ENCODE measurements around the gene PPP1R9A.
"Not testable (repeated sequence)": the region's sequence is repeated elsewhere in the genome, so short reads cannot be mapped to it uniquely, and the experiment has no call there.

PPP1R9A gene

DNA sequence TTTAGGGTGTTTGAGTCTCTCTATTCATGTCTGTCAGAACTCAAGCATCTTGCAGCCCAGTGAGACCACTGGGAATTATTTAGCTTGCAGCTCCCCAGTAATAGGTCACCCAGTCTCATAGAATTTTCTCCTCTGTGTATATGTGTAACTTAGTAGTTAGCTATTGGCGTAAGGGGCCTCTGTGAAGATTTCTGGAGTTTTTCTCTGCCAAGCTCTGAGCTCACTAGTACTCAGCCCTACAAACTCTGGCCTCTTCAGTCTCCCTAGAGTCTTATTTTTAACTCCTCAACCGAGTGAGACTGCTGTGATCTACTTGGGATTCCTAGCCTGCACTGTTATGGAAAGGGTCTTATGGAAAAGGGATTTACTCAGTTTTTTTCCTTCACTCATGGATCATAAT is 90.2 kb downstream of the PPP1R9A start:
- TF ChIP-seq, protein P1, sequence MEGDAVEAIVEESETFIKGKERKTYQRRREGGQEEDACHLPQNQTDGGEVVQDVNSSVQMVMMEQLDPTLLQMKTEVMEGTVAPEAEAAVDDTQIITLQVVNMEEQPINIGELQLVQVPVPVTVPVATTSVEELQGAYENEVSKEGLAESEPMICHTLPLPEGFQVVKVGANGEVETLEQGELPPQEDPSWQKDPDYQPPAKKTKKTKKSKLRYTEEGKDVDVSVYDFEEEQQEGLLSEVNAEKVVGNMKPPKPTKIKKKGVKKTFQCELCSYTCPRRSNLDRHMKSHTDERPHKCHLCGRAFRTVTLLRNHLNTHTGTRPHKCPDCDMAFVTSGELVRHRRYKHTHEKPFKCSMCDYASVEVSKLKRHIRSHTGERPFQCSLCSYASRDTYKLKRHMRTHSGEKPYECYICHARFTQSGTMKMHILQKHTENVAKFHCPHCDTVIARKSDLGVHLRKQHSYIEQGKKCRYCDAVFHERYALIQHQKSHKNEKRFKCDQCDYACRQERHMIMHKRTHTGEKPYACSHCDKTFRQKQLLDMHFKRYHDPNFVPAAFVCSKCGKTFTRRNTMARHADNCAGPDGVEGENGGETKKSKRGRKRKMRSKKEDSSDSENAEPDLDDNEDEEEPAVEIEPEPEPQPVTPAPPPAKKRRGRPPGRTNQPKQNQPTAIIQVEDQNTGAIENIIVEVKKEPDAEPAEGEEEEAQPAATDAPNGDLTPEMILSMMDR (IDR thresholded peaks at IDR 0.05; ENCODE audit: insufficient read depth, low read length, missing control alignments), result no peak
- POLR2A ChIA-PET, result no interaction called here
- CTCF ChIA-PET, result no interaction called here
- no peak overlapping the region for H3K4me3 ChIP-seq (ENCODE audit: low read depth, low read length)
- no peak for DNase-seq (ENCODE audit: low read depth, low spot score)

DNA sequence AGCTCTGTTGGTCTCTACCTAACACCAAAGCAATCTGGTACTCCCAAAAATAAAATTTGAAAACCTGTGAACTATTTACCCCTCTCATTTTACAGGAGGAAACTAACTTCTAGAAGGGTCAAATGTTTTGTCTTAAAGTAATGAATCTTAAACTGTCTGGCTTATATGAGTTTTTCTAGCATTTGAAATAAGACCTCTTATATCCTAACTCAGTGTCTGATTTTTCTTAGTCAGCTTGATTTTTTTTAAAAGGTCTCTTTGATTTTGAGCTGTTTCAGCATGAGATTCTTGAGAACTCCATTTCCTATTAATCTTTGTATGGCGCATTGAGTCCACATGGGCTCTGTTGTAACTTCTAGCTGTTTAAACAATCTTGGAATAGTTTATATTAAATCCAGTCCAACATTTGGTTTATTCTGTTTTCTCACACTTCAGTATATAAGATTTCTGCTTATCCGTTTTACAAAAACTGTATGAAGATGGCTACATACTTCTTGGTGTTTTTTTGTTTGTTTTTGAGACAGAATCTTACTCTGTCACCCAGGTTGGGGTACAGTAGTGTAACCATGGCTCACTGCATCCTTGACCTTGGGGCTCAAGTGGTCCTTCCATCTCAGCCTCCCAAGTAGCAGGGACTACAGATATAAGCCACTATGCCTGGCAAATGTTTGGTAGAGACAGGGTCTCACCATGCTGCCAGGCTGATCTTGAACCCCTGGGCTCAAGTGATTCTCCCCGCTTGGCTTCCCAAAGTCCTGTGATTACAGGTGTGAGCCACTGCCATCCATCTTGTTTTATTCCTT is 91.1 kb downstream of the PPP1R9A start:
- ChIA-PET CTCF (no interaction called here), POLR2A (no interaction called here)
- DNase-seq (ENCODE audit: low read depth, low spot score), result no peak
- H3K4me3 ChIP-seq (ENCODE audit: low read depth, low read length), result no peak overlapping the region
- TF ChIP-seq, protein P1 (IDR thresholded peaks at IDR 0.05; ENCODE audit: insufficient read depth, low read length, missing control alignments), result no peak

DNA sequence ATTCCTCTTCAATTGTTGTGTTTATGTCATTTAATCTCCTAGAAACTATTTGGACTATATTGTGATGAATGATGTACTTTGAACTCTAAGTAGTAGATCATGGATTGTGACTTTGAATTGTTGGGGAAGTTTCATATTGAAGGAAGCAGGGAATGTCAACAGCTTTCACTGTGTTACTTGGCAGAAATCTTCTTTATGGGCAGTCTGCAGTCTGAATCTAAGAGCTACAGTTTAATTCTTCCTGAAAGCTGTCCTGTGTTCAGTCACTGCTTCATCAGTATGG is 91.6 kb downstream of the PPP1R9A start:
- TF ChIP-seq, protein P1 (IDR thresholded peaks at IDR 0.05; ENCODE audit: insufficient read depth, low read length, missing control alignments), result no peak
- POLR2A ChIA-PET, result no interaction called here
- CTCF ChIA-PET, result no interaction called here
- H3K4me3 ChIP-seq (ENCODE audit: low read depth, low read length), result no peak overlapping the region
- DNase-seq (ENCODE audit: low read depth, low spot score), result no peak

DNA sequence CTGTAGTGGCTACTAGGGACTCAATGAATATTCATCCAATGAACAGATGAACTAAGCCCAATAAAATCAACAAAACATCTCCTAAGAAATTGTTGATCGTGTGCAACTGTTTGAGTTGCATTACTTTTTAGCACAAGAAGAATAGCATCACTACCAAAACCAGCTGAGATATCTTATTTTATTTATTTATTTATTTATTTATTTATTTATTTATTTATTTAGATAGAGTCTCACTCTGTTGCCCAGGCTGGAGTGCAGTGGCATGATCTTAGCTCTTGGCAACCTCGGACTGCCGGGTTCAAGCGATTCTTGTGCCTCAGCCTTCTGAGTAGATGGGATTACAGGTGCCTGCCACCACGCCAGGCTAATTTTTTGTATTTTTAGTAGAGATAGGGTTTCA is 92.2 kb downstream of the PPP1R9A start:
- POLR2A ChIA-PET; CTCF ChIA-PET; H3K4me3 ChIP-seq (ENCODE audit: low read depth, low read length); DNase-seq (ENCODE audit: low read depth, low spot score): not testable (repeated sequence)

DNA sequence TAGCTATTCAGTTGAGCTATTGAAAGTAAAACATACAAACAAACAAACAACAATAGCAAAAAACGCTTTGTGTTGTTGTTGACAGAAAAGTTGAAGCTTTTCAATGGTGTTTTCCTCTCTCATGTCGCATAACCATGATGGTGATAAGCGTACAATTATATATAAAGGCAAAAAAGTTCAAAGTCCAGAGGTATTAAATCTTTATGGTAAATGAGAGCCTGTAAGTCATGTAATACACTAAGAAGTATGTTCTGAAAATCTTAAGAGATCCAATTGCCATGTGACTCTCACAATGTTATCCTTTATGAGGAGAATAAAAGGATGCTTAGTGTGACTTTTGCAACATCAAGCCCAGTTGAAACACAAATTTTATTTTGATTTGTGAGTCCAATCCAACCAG is 93.9 kb downstream of the PPP1R9A start:
- TF ChIP-seq, protein P1 (IDR thresholded peaks at IDR 0.05; ENCODE audit: insufficient read depth, low read length, missing control alignments), result no peak
- H3K4me3 ChIP-seq (ENCODE audit: low read depth, low read length), result no peak overlapping the region
- ChIA-PET POLR2A (no interaction called here), CTCF (no interaction called here)
- DNase-seq (ENCODE audit: low read depth, low spot score), result no peak

DNA sequence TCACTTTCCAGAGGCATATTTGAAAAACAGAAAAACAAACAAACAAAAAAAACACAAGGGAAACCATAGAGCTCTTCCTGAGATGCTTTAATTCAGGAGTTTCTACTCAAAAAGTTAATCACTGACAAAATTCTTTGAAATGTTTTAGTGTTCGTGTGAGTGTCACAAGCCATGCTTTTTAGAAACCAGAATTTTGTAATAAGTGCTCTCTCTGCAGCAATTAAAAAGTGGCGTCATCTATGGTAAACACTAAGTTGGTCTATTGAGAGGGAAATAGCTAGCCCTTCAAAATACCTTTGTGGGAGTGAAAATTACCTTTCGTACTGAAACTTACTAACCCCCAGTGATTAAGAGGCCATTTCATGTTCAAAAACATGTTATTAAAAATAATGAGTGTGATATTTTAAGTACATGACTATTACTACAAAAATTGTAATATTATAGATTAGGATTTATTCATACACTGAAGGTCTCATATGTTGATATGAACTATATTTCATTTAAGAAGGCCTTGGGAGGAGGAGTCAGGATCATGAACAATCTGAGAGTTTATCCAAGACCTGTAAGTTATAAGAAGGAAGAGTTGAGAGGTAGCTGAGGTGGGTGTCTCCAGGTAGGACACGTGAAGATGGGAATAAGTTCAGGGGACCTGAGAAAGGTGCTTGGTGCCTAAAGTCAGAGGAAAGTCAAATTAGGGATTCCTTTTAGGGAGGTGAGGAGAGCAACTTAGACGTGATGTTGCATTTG is 94.6 kb downstream of the PPP1R9A start:
- no peak for DNase-seq (ENCODE audit: low read depth, low spot score)
- ChIA-PET POLR2A (no interaction called here), CTCF (no interaction called here)
- no peak overlapping the region for H3K4me3 ChIP-seq (ENCODE audit: low read depth, low read length)
- TF ChIP-seq, protein P1 (IDR thresholded peaks at IDR 0.05; ENCODE audit: insufficient read depth, low read length, missing control alignments), result no peak

DNA sequence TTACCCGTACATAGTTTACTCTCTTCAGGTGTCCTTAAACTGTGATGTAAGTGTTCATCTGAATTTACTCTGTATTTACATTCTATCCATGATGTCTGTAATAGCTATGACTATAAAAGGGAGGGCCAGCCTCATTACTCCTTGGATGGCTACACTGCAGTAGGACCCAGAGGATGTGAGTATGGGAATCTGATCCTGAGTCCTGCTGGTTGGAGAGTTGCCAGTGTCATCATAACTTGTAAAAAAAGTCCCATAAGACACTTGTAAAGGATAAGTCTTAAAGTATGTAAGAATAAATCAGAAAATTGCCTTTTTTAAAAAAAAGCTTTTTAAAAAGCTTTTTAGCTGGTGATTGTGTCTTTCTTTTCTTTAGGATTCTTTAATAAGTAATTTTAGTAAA is 95.4 kb downstream of the PPP1R9A start:
- no peak for DNase-seq (ENCODE audit: low read depth, low spot score)
- TF ChIP-seq, protein P1 (IDR thresholded peaks at IDR 0.05; ENCODE audit: insufficient read depth, low read length, missing control alignments), result no peak
- CTCF ChIA-PET, result no interaction called here
- POLR2A ChIA-PET, result no interaction called here
- H3K4me3 ChIP-seq (ENCODE audit: low read depth, low read length), result no peak overlapping the region
